HEK293 (cell line): Measurements from ENCODE around the gene IL10RA.
A peak's percentile ranks its signal among the peaks of the same experiment; 100 is the strongest.

Experiments
- CTCF ChIA-PET: fragments of 350-600 bp; formaldehyde crosslinking; extraction: SDS; loops from one replicate; lab custom pipeline; 2021; ENCODE audit warnings: antibody characterized with exemption; lab: Yijun Ruan, JAX
- POLR2A ChIA-PET: fragments of 300-600 bp; formaldehyde crosslinking; extraction: SDS; loops from one replicate; lab custom pipeline; 2020; ENCODE audit warnings: antibody characterized with exemption, inconsistent platforms; lab: Yijun Ruan, JAX
- H3K27ac ChIP-seq: fragments of 200-500 bp; sonication (Bioruptor generic); 2 replicates; pipeline ENCODE4 v1.5.1; 2014; ENCODE audit warnings: low read depth, low read length, control low read depth, inconsistent platforms; ENCODE audit errors: extremely low read depth
- H3K36me3 ChIP-seq, 2 experiments: fragments of 200-500 bp in 1 of 2; sonication (Bioruptor generic) in 1 of 2; 1 replicate in 1 of 2; 2 replicates in 1 of 2; pipeline ENCODE4 v1.5.1; 2014 to 2017; ENCODE audit warnings: inconsistent platforms in 2 of 2, low read length in 2 of 2; ENCODE audit not compliant: control insufficient read depth in 2 of 2, insufficient read depth in 1 of 2
- H3K4me1 ChIP-seq: fragments of 200-500 bp; sonication (Bioruptor generic); 2 replicates; pipeline ENCODE4 v1.5.1; 2014; ENCODE audit warnings: mild to moderate bottlenecking, low read length, inconsistent platforms; ENCODE audit not compliant: control insufficient read depth, insufficient read depth
- H3K4me3 ChIP-seq: 2 replicates; pipeline ENCODE4 v1.5.1; 2011; ENCODE audit warnings: low read depth, mild to moderate bottlenecking, control low read depth, low read length, moderate library complexity
- H3K9me3 ChIP-seq: fragments of 200-500 bp; sonication (Bioruptor generic); 2 replicates; pipeline ENCODE4 v1.5.1; 2014; ENCODE audit warnings: low read depth, low read length, inconsistent platforms; ENCODE audit not compliant: control insufficient read depth, insufficient read depth
- BCL11B ChIP-seq: fragments of 450-650 bp; formaldehyde crosslinking; IDR thresholded peaks from 2 replicates; pipeline ENCODE4 v1.5.1; 2016; ENCODE audit warnings: low read depth, missing biosample characterization, missing genetic modification characterization
- GLIS1 ChIP-seq: fragments of 450-650 bp; formaldehyde crosslinking; IDR thresholded peaks from 2 replicates; pipeline ENCODE4 v1.5.1; 2016; ENCODE audit warnings: missing biosample characterization, missing genetic modification characterization
- HOXA7 ChIP-seq: sonication (generic); formaldehyde crosslinking; IDR thresholded peaks from 2 replicates; pipeline ENCODE4 v1.8.1; 2022; ENCODE audit warnings: missing genetic modification reagents, borderline replicate concordance
- RBAK ChIP-seq: fragments of 450-650 bp; formaldehyde crosslinking; IDR thresholded peaks from 2 replicates; pipeline ENCODE4 v1.5.1; 2016; ENCODE audit warnings: missing biosample characterization, missing genetic modification characterization
- TRIM28 ChIP-seq: IDR thresholded peaks from 2 replicates; pipeline ENCODE4 v1.6.1; 2011; ENCODE audit warnings: low read length, control low read depth, borderline replicate concordance
- WT1 ChIP-seq: fragments of 450-650 bp; formaldehyde crosslinking; IDR thresholded peaks from 2 replicates; pipeline ENCODE4 v1.5.1; 2016; ENCODE audit warnings: missing biosample characterization, missing genetic modification characterization
- YY1 ChIP-seq: fragments of 450-650 bp; formaldehyde crosslinking; IDR thresholded peaks from 2 replicates; pipeline ENCODE4 v1.5.1; 2018; ENCODE audit warnings: missing biosample characterization, missing genetic modification characterization
- ZBTB17 ChIP-seq: fragments of 450-650 bp; formaldehyde crosslinking; IDR thresholded peaks from 2 replicates; pipeline ENCODE4 v1.5.1; 2016; ENCODE audit warnings: missing biosample characterization, missing genetic modification characterization
- ZBTB8A ChIP-seq: fragments of 450-650 bp; formaldehyde crosslinking; IDR thresholded peaks from 2 replicates; pipeline ENCODE4 v1.5.1; 2016; ENCODE audit warnings: missing biosample characterization, missing genetic modification characterization
- ZNF175 ChIP-seq: fragments of 450-650 bp; formaldehyde crosslinking; IDR thresholded peaks from 2 replicates; pipeline ENCODE4 v1.5.1; 2016; ENCODE audit warnings: missing biosample characterization, missing genetic modification characterization
- ZNF211 ChIP-seq: fragments of 450-650 bp; formaldehyde crosslinking; IDR thresholded peaks from 2 replicates; pipeline ENCODE4 v1.5.1; 2016; ENCODE audit warnings: low read depth, missing biosample characterization, missing genetic modification characterization
- ZNF239 ChIP-seq: fragments of 450-650 bp; formaldehyde crosslinking; IDR thresholded peaks from 2 replicates; pipeline ENCODE4 v1.5.1; 2016; ENCODE audit warnings: missing biosample characterization, missing genetic modification characterization
- ZNF24 ChIP-seq: fragments of 450-650 bp; formaldehyde crosslinking; IDR thresholded peaks from 2 replicates; pipeline ENCODE4 v1.5.1; 2016; ENCODE audit warnings: missing biosample characterization, missing genetic modification characterization
- ZNF37A ChIP-seq: fragments of 450-650 bp; IDR thresholded peaks from 2 replicates; pipeline ENCODE4 v1.5.1; 2018; ENCODE audit warnings: missing biosample characterization, missing genetic modification characterization
- ZNF514 ChIP-seq: fragments of 450-650 bp; formaldehyde crosslinking; IDR thresholded peaks from 2 replicates; pipeline ENCODE4 v1.5.1; 2016; ENCODE audit warnings: missing biosample characterization, missing genetic modification characterization
- ZNF596 ChIP-seq: fragments of 450-650 bp; IDR thresholded peaks from 2 replicates; pipeline ENCODE4 v1.5.0; 2018; ENCODE audit warnings: missing biosample characterization, mild to moderate bottlenecking, missing genetic modification characterization, moderate library complexity
- ZNF623 ChIP-seq: fragments of 450-650 bp; formaldehyde crosslinking; IDR thresholded peaks from 2 replicates; pipeline ENCODE4 v1.5.1; 2016; ENCODE audit warnings: missing biosample characterization, missing genetic modification characterization
- ZNF654 ChIP-seq: fragments of 450-650 bp; formaldehyde crosslinking; IDR thresholded peaks from 2 replicates; pipeline ENCODE4 v1.5.1; 2016; ENCODE audit warnings: low read depth, missing biosample characterization, missing genetic modification characterization
- TF ChIP-seq, protein P1 (sequence below): fragments of 450-650 bp; formaldehyde crosslinking; IDR thresholded peaks from 2 replicates; pipeline ENCODE4 v1.5.1; 2016; ENCODE audit warnings: missing biosample characterization, missing genetic modification characterization
- TF ChIP-seq, protein P2 (sequence below): fragments of 450-650 bp; formaldehyde crosslinking; IDR thresholded peaks from 2 replicates; pipeline ENCODE4 v1.5.1; 2017; ENCODE audit warnings: missing biosample characterization, missing genetic modification characterization

The IL10RA gene

DNA sequence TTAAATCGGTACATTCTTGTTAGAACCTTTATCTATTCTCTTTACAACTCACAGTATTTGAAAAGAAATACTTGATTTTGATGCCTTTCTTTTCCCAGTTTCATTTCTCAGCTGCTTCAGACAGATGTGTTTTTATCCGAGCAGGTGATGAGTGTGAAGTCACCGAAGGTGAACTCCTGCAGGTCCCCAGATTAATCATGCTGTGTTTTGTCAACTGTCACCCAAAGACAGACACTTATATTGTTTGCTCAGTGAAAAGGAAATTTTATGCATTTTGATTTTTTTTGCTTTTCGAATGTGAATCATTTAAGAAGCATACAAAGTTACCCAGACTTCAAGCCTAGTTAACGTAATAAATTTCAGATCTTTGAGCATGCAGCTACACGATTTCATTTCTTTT, 49.2 kb upstream of the IL10RA start:
- H3K4me1 ChIP-seq, result no peaks in the 10 kb centered on the region
- H3K27ac ChIP-seq, result no peak overlapping the region
- no peaks in the 10 kb centered on the region for H3K36me3 ChIP-seq
- TF ChIP-seq ZNF37A (tag by site-specific recombination) (no peak), ZNF239 (tag by site-specific recombination) (no peak), YY1 (tag by site-specific recombination) (no peak)
- TF ChIP-seq, protein P1, sequence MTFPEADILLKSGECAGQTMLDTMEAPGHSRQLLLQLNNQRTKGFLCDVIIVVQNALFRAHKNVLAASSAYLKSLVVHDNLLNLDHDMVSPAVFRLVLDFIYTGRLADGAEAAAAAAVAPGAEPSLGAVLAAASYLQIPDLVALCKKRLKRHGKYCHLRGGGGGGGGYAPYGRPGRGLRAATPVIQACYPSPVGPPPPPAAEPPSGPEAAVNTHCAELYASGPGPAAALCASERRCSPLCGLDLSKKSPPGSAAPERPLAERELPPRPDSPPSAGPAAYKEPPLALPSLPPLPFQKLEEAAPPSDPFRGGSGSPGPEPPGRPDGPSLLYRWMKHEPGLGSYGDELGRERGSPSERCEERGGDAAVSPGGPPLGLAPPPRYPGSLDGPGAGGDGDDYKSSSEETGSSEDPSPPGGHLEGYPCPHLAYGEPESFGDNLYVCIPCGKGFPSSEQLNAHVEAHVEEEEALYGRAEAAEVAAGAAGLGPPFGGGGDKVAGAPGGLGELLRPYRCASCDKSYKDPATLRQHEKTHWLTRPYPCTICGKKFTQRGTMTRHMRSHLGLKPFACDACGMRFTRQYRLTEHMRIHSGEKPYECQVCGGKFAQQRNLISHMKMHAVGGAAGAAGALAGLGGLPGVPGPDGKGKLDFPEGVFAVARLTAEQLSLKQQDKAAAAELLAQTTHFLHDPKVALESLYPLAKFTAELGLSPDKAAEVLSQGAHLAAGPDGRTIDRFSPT (tag by site-specific recombination), result no peak
- ChIA-PET CTCF (interaction anchor here (0.9 to 4.2 kb wide), 5 partner anchors 9 to 118 kb away, joined by 3 to 40 read pairs (median 4); no protein-coding TSS in a partner anchor), POLR2A (no interaction called here)
- H3K9me3 ChIP-seq, result no peaks in the 10 kb centered on the region
- no peak overlapping the region for H3K4me3 ChIP-seq

DNA sequence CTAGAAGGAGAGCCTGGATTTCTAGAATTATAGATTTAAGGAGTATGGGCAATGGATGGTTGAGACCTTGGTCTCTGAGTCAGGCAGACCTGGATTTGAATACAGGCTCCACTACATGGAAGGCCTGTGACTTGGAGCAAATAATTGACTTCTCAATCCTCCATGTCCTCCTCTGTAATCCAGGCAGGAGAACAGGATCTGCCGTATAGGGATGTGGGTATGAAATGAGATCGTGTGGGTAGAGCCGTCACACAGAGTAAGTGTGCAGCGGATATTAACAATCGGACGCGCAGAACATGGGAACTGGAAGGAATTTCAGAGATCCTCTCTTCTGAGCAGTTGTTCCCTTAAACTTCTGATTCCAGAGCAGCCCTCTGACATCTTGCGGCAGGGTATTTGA, 45.5 kb upstream of the IL10RA start:
- TF ChIP-seq ZNF175 (tag by site-specific recombination), result no peak
- TF ChIP-seq BCL11B (tag by site-specific recombination), result no peak
- TF ChIP-seq ZNF623, result no peak
- TF ChIP-seq ZNF514 (tag by site-specific recombination), result no peak
- TF ChIP-seq ZNF654 (tag by site-specific recombination), result no peak
- no peak for TF ChIP-seq ZBTB17 (tag by site-specific recombination)
- TF ChIP-seq ZBTB8A (tag by site-specific recombination), result no peak
- no peak for TF ChIP-seq RBAK (tag by site-specific recombination)
- no peak for TF ChIP-seq TRIM28
- TF ChIP-seq WT1 (tag by site-specific recombination), result no peak
- no peak for TF ChIP-seq ZNF211 (tag by site-specific recombination)
- no peak for TF ChIP-seq ZNF24 (tag by site-specific recombination)
- TF ChIP-seq, protein P2, sequence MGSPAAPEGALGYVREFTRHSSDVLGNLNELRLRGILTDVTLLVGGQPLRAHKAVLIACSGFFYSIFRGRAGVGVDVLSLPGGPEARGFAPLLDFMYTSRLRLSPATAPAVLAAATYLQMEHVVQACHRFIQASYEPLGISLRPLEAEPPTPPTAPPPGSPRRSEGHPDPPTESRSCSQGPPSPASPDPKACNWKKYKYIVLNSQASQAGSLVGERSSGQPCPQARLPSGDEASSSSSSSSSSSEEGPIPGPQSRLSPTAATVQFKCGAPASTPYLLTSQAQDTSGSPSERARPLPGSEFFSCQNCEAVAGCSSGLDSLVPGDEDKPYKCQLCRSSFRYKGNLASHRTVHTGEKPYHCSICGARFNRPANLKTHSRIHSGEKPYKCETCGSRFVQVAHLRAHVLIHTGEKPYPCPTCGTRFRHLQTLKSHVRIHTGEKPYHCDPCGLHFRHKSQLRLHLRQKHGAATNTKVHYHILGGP, result no peak
- no peak for TF ChIP-seq HOXA7 (CRISPR knock-in tag)
- Histone ChIP-seq H3K4me3 (no peak overlapping the region), H3K4me1 (no peaks in the 10 kb centered on the region), H3K36me3 (no peaks in the 10 kb centered on the region), H3K9me3 (no peaks in the 10 kb centered on the region), H3K27ac (no peak overlapping the region)
- ChIA-PET CTCF (interaction anchor here (1.1 to 1.8 kb wide), 4 partner anchors 10 to 132 kb away, joined by 3 to 13 read pairs (median 6); no protein-coding TSS in a partner anchor), POLR2A (no interaction called here)

DNA sequence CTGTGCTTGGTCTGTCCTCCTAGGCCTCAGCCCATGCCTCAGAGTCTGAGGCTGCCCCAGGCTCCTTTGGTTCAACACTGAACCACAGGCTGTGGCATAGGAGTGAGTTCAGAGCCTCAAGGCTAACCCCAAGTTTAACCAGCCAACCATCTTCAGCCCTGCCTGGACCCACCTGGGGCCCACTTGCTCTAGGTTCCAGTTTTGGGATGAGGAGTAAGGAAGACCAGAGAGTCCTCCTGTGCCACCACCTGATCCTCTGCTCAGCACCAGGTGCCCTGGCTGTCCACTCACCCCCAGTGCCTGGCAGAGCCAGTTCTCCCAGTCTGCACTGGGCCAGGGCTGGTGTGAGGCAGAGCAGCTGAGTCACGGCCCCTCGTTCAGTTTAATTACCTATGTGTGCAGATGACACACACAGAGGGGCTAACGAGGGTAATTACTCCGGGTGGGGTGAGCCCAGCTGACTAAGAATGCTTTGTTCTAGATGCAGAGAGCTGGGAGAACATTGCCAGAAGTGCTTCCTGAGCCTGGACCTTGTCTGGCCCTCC, 45.0 kb upstream of the IL10RA start:
- Histone ChIP-seq H3K27ac (no peak overlapping the region), H3K4me3 (no peak overlapping the region), H3K9me3 (no peaks in the 10 kb centered on the region), H3K36me3 (no peaks in the 10 kb centered on the region)
- POLR2A ChIA-PET, result no interaction called here
- TF ChIP-seq ZNF596 (tag by site-specific recombination), result no peak
- TF ChIP-seq GLIS1 (tag by site-specific recombination), result peak; percentile 40; the same call in 1 of the 2 replicates
- TF ChIP-seq, all 188 proteins: peak for 1
- no peaks in the 10 kb centered on the region for H3K4me1 ChIP-seq
- CTCF ChIA-PET, result interaction anchor here (1.8 kb wide), 1 partner anchor 120 kb away, joined by 7 read pairs; no protein-coding TSS in a partner anchor
